MV-4-11 (cell line): ENCODE results near the gene HIGD2B.
"Not testable (repeated sequence)": the region's sequence is repeated elsewhere in the genome, so short reads cannot be mapped to it uniquely, and the experiment has no call there.

Experiments used
- DNase-seq: peaks from one replicate; lab custom pipeline; 2025; lab: John Stamatoyannopoulos, UW

Gene HIGD2B

GRCh38 chr15:72685925-72686794 is at the start of gene HIGD2B, which contains the start of gene BBS4:
Gene HIGD2B, minus strand, starts transcription at chr15:72686182. Its CDS starts 9,808 bp downstream, at chr15:72676374.
Gene BBS4, plus strand, starts transcription at chr15:72686207. Its CDS starts 21 bp downstream, at chr15:72686228.
- DNase-seq = no peak

- DNase-seq = no peak
These were observed 49.1 kb upstream of the HIGD2B start for GRCh38 chr15:72735111-72735510.

DNA sequence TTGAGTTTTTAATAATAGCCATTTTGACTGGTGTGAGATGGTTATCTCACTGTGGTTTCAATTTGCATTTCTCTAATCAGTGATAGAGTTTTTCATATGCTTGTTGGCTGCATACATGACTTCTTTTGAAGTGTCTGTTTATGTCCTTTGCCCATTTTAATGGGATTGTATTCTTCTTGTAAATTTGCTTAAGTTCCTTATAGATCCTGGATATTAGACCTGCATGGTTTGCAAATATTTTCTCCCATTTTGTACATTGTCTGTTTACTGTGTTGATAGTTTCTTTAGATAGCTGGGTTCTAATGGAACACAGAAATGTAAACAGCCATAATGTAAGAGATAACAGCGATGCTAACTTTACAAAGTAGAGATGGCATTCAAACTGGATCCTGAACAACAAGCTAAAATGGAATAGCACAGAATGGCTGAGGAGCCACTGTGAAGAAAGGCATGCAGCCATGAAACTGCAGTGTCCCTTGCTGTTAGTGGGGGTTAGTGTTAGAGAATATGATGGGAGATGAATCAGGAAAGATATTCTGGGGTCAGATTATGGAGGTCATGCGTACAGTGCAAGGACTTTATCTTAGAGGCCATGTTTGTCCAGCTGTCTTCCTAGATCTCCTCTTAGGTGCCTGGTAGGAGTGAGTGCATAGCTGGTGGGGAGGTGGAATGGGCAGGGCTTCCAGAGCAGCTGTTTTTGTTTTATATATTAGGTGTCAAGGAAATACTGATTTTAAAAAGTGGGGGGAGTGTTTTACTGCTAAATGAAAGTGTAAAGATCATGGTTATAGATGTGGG is 48.2 kb upstream of the HIGD2B start:
- DNase-seq = no peak

- DNase-seq = no peak
These were observed 46.5 kb upstream of the HIGD2B start for GRCh38 chr15:72732516-72732915.

DNA sequence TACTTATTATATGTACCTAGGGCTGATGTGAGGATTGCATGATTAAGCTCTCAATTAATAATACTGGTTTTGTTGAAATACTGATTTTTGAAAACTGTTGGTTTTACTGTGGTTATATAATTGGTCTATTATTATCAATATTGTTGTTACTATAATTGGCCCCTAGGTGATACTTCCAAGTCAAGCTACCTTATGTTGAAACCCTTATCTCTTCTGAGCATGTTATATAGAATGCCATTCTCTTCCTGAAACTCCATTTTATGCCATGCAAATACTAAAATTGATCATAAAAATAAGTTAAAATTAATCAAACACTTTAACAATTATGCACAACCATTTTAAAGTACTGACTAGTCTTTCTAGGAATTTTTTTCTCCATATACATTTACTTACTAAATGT is 46.1 kb upstream of the HIGD2B start:
- DNase-seq = no peak

GRCh38 chr15:72728821-72729220 is 42.8 kb upstream of the HIGD2B start:
- DNase-seq = no peak

- DNase-seq = not testable (repeated sequence)
These were observed 42.3 kb upstream of the HIGD2B start for GRCh38 chr15:72728249-72728648.

DNA sequence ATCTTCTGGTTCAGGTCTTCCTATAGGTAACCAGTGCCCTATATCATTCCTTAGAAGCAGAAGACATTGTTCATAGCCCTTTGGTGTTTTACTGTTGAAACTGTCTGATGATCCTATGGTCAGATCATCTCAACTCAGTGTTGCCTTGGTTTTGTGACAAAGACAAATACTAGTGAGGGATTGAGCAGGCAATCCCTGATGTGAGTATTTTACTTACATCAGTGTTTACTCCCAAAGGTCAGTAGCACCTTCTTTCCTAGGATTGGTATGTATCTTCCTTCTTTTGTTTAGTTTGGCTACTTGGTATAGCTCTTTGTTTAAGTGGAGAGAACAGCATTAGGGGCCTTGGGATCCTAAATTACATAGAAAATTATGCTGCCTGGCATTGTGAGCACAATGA is 41.2 kb upstream of the HIGD2B start:
- no peak for DNase-seq

- not testable (repeated sequence) for DNase-seq
These were observed 39.9 kb upstream of the HIGD2B start for GRCh38 chr15:72725851-72726250.

- DNase-seq = no peak
These were observed 39.5 kb upstream of the HIGD2B start for GRCh38 chr15:72725446-72725845.

GRCh38 chr15:72724028-72724427 is 38.0 kb upstream of the HIGD2B start:
- no peak for DNase-seq

- peak; percentile 47 for DNase-seq
These were observed 36.2 kb upstream of the HIGD2B start for GRCh38 chr15:72722071-72722696.

DNA sequence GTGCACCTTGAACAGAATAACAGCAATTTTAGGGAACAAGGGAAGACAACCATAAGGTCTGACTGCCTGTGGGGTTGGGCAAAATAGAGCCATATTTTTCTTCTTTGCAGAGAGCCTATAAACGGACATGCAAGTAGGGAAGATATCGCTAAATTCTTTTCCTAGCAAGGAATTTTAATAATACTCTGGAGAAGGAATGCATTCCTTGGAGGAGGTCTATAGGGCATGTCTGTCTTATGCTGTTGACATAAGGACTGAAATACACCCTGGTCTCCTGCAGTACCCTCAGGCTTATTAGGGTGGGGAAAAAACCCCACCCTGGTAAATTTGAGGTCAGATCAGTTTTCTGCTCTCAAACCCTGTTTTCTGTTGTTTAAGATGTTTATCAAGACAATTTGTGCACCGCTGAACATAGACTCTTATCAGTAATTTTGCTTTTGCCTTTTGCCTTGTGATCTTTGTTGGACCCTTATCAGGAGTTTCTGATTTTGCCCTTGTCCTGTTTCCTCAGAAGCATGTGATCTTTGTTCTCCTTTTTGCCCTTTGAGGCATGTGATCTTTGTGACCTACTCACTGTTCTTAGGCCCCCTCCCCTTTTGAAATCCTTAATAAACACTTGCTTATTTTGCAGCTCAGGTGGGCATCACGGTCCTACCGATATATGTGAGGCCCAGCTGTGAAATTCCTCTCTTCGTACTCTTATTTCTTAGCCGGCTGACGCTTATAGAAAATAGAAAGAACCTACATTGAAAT is 22.7 kb upstream of the HIGD2B start:
- not testable (repeated sequence) for DNase-seq

DNA sequence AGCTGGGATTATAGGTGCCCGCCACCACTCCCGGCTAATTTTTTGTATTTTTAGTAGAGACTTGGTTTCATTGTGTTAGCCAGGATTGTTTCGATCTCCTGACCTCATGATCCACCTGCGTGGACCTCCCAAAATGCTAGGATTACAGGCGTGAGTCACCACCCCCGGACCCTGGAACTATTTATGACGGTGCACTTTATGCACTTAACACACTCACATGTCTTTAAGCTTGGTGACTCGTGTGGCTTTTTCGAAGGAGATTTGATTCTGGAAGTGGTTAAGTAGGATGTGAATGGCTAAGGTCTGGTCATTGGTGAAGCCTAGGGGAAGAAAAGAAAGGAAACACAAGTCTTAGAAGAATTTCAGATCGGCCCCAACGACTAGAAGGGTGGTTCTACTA is 20.3 kb upstream of the HIGD2B start:
- DNase-seq = peak; percentile 25

GRCh38 chr15:72700076-72700475 is 14.1 kb upstream of the HIGD2B start:
- no peak for DNase-seq

- no peak for DNase-seq
These were observed 13.0 kb upstream of the HIGD2B start for GRCh38 chr15:72698938-72699337.

DNA sequence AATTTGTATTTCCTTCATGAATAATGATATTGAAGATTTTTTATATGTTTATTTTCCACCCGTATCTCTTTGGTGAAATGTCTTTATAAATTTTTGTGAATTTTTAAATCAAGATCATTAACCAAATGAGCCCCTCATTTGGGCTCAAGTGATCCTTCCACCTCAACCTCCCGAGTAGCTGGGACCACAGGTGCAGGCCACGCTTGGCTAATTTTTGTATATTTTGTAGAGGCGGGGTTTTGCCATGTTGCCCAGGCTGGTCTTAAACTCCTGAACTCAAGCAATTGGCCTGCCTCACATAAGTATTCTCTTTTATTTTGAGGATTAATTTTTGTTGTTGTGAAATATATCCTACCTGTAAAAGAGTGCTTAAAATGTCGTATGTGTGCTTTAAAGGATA is 5.0 kb upstream of the HIGD2B start:
- no peak for DNase-seq

DNA sequence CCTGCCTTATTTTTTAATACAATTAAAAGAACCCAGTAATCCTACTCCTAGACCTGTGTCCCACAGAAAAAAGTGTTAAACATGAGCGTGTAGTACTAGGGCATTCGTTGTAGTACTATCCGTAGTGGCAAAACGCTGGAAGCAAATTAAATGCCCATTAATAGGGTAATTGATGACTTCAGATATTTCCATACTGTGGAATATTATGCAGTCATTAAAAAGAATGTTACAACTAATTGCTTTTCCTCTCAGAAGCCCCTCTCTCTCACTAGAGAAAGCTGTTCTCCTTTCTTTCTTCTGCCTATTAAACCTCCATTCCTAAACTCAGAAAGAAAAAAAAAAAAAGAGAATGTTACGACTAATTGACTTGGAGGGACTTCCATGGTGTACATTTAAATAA is 2.7 kb upstream of the HIGD2B start:
- no peak for DNase-seq

DNA sequence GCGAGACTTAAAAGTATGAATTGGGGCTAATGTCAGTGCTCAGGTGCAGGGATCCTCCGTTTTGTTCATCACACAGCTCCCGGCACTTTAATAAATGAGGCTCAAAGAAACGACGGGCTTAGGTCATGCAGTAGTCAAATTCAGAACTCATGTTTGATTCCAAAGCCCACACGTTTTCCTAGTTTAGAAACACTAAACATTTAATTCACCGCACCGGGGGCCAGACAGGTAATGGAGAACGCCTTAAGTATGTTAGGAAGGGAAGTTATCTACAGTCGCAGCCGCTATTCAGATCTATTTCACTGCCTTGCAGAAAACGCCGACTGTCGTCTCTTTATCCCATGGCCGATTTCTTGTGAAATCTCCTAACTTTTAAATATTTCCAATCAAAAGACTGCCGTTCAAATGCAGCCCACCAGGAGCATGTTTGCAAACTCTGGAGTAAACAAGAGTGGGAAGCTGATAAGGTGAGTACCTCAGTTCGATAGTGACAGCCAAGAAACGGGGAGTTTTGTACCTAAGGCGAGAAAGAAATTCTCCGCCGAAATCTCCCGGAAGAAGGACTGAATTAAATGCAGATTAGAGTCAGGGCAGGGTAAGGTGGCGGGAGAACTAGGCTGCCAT is 569 bp downstream of the HIGD2B start:
- DNase-seq = no peak

GRCh38 chr15:72682772-72683171 is 3.2 kb downstream of the HIGD2B start:
- no peak for DNase-seq

DNA sequence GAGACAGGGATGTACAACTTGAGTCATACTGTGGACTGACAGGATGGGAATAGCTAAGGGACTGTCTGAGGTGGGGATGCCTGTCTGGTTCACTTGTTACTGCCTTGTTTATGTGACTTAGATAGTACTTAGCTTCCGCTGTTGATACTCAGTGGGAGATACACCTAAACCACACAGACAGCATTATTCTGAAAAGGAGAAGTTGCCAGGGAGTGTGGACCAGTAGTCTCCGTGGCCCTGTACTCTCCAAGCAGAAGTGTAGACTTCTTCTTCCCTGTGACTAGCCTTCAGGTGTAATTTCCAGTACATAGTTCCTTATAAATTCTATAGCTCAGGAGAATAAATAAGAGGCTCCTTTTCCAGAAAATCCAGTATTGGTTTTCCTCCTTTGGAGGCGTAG is 5.1 kb downstream of the HIGD2B start:
- DNase-seq = no peak
